SK-N-DZ (cell line): ENCODE data around the gene CCDC171.

Experiments used
- DNase-seq: peaks from one replicate; pipeline ENCODE4 v3.0.0-alpha.2; 2015; ENCODE audit warnings: low spot score

Gene CCDC171

DNA sequence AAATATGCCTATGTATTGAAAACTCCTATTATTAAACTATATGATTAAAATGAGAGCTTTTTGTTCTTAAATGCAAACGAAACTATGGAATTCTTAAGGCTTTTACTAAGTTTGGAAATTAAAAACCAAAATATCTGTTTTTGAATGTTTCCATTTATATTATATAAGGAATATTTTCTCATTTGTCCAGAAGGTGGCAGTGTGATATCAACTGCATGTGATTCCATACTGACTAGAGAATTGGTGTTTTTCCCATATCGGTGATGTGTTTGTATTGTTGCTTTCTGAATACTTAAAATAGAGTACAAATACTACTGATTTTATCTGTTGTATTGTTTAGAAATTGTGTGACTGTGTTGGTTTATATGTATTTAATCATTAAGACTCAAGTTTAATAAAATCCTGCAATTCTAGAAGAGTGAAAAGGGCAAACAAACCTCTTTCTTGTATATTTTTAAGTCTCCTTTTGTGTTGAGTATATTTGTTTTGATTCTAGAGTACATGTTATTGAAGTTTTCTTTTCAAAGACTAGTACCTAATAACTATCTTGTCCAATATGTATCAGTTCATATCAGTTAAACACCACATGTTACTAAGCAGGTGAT is 320.8 kb downstream of the CCDC171 start:
- peak; percentile 44 for DNase-seq

DNA sequence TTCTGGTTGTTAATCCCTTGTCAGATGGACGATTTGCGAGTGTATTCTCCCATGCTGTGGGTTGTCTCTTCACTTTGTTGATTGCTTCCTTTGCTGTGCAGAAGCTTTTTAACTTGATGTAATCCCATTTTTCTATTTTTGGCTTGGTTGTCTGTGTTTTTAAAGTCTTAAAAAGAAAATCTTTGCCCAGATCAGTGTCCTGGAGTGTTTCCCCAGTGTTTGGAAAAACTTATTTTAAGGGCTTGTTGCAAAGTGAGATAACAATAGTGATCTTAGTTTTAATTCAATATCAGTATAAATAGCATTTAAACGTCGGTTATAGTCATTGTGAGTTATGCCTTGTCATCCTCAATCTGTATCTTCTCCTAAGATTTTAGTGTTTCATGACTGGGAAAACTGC is 329.5 kb downstream of the CCDC171 start:
- peak; percentile 49 for DNase-seq

DNA sequence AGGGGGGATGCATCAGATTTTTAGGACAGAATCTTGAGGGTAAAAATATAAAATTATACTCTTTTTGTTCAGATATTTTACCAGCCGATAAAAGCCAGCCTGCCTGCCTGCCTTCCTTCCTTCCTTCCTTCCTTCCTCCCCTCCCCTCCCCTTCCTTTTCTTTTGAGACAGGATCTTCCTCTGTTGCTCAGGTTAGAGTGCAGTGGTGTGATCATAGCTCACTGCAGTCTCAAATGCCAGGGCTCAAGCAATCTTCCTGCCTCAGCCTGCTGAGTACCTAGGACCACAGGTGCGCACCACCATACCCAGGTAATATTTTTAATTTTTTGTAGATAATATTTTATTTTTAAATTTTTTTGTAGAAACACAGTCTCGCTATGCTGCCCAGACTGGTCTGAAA is 330.0 kb downstream of the CCDC171 start:
- no peak for DNase-seq

DNA sequence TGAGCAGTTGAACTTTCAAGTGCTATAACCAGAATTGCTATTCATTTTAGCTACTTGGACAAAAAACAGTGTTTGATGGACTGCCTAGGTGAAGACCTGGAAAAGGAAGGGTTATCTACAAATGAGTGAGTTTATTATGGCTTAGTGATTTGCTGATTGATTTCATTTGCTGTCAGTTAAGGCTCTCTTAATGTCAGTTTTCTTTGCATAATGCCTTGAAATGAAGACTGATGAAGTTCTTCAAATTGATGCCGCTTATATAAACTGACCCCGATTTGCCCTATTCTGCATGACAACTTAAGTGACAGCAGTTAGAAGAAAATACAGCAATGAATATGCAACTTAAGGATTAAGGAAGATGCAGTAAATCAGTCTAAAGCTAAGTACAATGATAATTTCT is 332.6 kb downstream of the CCDC171 start:
- peak; percentile 71 for DNase-seq

DNA sequence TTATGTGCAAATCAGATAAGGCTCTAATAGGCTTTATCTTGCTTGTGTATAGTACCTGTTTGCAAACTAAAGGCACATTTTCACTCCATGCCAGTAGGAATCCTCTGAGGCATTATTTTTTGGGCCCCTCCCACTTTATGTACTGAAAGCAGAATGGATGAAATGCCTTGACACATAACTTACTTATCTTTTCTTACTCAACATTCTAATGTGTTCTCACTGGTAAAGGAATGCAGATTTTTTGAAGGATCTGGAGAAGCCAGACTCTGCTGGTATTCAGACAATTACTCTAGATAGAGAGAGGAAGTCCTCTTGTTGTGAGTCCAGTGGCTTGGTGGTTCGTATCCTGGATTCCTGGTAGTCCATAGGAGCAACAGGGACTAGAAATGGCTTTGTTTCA is 336.7 kb downstream of the CCDC171 start:
- DNase-seq: no peak

DNA sequence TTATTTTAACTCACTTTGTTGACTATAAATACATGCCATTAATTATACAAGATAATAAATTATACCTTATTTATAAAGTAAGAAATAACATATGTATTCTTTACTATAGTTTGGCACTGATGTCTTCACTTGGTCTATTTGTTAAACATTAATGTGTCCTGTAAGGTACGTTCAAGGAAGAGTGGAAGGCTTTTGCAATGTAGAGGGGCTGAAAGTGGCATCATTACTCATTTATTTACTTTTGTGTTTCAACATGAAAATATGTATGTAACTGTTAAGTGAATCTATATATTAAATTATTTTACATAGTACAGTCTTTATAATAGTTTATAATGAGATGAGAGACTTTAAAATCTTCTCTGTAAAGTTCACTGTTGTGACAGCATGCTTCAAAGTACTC is 348.7 kb downstream of the CCDC171 start:
- DNase-seq: no peak

DNA sequence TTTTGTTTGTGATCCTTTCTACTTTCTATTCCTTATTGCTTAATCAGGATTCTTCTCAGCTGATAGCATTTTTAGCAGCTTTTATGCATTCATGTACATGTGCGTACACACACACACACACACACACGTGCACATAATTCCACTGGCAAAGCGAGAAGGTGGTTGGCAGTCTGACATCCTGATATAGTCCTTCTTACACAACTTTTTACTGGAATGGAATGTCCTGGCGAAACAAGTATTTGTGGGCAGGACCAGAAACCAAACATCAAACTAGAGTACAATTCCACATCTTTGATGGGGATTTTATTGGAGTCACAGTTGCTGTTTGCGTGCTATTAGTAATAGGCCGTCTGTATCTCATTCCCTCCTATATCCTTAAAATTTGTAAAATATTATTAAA is 356.5 kb downstream of the CCDC171 start:
- no peak for DNase-seq

DNA sequence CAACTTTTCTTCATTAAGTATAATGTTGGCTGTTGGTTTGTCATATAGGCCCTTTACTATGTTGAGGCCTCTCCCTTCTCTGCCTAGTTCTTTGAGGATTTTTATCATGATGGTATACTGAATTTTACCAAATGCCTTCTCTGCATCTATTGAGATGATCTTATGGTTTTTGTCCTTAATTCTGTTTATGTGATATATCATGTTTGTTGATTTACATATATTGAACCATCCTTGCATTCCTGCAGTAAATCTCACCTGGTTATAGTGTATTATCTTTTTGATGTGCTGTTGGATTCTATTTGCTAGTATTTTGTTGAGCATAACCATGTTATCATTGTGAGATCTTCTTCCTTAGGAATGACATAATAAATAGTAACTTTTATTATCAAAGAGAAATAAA is 362.9 kb downstream of the CCDC171 start:
- no peak for DNase-seq

DNA sequence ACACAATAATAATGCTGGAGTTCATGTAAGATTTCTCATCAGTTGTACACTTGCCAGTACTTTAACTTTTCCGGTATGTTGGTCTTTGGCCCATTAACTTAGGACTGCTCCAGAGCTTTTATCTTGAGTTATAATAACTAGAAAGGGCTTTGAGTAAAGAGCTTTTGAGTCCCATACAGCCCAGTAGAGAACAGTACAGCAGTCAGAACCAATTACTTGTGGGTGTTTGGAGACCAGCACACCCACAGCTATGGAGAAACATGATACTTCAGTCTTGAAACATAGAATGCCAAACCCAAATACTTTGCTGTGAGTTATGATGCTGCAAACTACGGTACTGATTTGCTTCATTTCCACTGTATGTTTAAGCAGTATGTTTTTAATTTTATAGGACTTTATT is 374.3 kb downstream of the CCDC171 start:
- no peak for DNase-seq

DNA sequence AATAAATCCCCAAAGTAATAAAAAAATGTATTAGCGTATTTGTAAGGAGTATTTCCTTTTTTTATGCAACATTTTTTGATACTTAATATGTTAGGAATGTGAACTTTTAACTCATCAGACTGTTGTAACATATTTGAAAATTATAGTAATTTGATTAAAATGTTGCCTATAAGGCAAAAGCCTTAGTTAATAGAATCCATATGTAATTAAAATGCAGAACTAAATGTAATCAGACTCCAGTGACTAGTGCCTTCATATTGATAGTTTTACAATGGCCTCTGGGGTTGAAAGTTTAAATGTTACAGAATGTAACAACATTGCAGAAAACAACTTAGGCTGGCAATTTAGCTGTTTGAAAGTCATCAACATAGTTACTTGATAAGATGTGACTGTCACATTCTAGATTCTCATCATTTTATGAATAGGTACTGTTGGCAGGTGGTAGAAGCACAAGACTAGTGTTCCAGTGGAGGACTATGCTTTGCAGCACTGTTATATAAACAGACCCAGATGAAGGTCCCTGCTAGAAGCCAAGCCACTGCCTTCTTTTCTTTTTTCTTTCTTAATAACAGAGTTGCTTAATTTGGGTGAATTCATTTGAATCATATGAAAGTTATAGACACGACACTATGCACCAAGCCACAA is 382.9 kb downstream of the CCDC171 start:
- no peak for DNase-seq

DNA sequence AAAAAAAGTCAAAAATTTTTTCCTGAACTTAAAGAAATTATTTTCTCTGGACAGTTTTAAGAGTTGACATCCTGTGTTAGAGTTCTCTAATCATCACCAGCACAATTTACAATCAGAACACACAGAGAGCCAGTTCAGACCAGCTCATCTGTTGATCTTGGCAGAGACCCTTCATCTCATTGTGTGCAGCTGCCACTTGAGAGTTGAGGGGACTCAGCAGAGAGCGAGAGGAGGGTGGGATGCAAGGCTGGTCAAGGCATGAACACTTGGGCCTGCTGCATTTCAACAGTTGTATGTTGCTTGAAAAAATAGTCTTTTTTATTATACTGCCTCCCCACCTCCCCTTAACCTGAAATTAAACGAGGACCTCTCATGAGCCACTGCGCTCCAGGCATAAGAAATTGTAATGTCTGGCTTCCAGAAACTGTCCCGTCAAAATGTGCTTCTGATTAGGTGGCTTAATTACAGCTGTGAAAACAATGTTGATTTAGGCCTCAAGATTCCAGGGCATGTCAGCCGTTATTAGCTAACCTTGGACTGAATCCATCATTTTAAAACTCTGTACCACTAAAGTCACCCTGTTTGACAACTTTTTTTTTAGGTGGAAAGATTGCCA is 383.6 kb downstream of the CCDC171 start:
- DNase-seq: peak; percentile 37

DNA sequence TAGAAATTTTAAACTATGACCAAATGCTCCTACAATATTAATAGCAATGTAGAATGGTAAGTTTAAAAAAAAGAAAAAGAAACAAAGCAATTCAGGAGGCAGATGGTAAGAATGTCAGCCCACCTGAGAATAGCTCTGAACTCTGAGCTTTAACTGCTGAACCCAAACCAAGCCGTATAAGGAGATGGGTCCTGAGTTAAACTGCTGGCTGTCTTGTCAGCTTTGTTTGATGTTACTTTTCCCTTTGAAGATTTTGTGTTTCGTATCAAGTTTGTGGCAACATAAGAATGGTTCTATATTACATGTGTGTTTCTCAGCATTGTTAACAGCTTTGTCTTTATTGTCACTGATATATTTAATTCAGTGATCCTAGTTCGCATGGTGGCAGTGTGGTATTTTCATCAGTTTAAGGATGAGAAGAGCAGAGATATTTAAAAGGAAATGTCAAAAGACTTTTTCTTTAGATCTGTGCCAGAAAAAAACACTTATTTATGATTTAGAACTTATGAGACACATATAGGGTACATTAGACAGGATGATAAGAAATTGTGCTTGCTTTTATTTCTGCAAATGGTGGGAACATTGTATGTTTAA is 390.1 kb downstream of the CCDC171 start:
- no peak for DNase-seq

DNA sequence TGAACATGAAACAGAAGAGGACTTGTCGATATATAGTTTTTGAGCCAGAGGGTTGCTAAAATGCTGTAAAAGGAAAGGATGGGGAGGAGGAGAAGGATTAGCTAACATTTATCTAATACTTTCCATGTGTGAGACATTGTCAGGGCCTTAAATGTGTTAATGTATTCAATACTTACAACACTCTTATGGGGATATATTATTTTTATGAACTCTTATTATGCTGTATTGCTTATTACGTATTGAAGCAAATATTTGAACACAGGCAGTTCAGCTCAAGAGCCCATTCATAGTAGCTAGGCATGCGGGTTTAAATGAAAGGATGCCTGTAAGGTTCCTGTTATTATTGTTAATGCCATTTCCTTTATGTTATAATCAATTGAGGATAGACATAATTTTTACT is 391.5 kb downstream of the CCDC171 start:
- DNase-seq: no peak

DNA sequence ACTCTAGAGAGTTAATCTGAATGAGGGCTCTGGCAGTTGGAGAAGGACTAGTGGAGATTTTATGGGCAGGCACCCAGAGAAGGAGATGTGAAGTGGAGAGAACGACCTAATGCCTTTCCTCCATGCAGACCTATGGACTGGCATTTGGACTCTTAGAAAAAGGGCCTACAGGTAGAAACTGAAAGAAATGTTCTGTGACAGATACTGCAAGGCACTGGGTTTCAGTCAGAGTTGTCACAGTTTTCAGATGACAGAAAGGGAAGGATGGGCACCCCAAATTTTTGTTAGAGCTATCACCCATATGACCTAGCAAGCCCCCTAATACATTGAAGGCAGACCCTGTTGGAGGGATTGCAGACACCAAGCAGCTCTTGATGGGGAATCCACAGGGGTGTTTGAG is 406.8 kb downstream of the CCDC171 start:
- DNase-seq: no peak

DNA sequence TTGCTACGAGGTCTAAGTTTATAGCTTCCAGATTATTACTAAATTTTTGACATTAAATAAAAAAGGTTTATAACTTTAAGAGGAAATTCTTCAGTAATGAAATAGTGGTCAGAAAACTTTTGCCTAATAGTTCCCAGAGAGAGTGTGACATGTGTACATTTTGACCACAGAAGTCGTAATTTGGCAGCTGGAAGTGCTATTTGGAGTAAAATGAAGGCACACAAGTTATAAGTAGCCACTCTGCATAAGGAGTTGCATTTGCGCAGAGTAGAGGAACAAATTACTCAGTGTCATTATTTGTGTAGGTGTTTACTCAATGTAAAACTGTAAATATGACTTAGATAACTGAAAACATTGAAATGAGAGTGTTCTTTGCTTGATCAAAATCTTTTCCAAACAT is 408.4 kb downstream of the CCDC171 start:
- no peak for DNase-seq

DNA sequence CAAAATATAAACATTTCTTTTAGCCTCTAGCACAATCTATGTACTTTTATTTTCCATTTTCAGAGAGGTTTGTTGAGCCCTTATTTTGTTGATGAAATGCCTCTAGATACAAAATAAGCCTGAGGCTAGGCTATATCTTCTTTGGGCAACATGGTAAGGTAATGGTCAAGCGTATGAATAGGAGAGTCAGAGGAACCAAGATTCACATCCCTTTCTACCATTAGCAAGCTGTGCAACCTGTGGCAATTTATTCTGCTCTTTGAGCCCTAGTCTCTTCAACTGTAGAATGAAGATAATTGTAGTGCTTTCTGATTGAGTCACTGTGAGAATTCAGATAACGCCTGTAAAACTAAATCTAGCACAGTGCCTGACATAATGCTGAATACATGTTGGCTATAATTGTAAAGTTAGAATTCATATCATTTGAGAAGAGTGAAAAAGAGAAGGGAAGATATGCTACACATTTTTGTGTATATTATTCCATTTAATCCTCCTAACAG is 412.5 kb downstream of the CCDC171 start:
- no peak for DNase-seq

DNA sequence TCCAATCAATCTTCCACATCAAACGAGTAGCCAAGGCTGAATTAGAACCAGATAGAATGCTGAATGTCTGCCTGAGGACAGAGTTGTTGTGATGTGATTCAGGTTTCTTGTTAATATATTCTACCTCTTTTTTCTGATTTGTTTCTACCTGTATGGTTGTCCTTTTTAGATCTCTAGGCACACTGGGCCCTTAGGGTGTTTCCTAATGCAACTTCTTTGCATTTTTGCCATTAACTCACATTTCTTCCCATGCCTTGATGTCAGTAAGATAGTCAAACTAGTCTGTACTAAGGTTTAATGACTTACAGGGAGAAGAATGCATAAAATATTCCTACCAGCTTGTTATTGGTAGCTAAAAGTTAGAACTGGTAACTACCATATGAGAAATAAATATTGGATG is 413.6 kb downstream of the CCDC171 start:
- DNase-seq: no peak

DNA sequence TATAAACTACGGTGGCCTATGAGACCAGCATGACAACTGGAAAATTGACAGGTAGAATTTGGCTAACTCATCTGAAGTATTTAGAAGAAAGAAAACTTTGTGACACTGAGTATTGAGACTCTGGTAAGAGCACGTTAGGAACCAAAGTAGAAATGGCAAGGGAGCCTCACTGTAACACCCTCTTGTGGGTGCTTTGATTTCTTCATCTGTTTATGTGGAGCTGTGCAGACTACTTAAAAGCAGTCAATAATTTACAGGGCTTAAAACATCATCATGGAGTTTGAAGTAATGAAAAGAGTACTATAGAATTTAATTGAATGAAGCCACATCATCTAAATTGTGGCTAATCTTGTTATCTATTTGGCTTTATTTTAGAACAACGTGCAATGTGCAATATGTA is 414.2 kb downstream of the CCDC171 start:
- DNase-seq: no peak

DNA sequence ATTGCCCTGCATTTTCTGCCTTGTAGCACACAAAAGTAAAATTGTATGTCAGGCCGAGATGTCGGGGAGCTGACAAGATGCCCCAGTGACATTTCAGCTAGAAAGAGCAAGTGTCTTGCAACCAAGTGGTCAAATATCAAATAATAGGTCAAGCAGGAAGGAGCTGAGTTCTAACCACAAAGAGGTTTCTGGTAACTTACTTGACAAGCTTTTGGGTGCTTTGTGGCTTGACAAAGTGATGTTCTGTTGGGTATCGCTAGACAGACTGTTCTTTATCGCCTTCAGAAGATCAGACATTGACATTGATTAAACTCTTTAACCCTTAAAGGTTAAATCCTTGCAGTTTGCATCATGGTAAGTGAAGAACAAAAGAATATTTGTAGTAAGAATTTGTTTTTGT is 419.9 kb downstream of the CCDC171 start:
- DNase-seq: no peak

DNA sequence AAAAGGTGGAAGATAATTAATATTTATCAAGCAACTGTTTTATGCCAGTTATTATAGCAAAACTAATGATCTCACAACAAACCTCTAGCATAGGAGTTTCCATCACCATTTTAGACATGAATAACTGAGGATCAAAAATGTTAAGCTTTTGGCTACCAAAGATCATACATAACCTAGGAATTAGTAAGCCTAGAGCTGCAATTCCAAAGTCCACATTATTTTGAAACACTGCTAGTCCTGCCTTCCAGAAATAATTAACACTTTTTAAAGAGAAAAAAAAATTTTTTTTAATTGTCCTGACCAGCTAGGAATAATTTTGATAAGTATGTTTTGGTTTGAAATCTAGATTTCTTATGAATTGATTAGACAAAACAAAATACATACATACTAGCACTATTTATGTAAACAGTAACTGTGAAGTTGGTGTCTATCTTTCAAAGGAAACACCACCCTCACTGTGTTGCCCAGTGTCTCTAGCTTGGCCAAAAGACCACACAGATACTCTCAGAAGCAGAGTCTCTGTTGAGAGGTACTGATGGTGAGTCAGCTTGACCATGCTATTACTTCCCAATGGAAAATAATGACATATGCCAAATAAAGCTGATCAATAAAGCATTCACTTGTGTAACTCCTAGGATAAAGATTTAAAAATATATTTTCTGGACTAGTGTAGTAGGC is 422.4 kb downstream of the CCDC171 start:
- DNase-seq: no peak

DNA sequence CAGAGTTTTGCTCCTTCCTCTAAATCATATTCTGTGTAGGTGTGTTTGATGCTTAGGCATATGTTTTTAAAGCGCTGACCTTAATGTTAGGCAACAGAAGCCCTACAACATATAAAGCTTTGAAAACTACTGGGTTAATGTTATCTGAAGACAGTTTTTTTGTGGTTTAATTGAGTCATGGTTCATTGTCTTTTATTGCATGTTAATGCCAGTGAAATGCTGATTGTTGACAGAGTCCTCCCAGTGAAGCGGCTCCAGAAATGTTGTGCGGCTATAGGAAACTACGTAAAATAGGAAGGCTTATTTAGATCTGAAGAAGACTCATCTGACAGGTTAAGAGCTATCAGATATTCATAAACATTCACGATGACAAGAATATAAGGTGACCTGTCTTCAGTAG is 424.6 kb downstream of the CCDC171 start:
- DNase-seq: no peak

DNA sequence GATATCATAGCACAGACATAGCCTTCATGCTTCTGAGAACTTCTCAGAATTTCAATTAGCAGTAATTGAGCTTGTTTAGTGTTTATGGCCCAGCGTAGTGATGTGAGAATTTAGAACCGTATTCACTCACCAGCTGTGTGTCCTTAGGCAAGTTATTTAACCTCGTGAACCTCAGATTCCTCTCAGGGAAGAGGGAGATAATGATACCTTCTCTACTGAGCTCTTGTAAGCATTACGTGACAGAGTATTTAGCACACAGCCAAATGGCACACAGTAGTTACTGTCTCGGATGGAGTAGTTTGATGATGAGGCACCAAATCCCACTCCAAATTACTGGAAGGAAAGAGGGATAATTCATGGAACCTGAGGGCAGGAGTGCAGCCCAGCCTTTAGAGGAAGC is 429.3 kb downstream of the CCDC171 start:
- DNase-seq: no peak
